ENCODE results near the gene TFIP11.

Gene TFIP11

DNA sequence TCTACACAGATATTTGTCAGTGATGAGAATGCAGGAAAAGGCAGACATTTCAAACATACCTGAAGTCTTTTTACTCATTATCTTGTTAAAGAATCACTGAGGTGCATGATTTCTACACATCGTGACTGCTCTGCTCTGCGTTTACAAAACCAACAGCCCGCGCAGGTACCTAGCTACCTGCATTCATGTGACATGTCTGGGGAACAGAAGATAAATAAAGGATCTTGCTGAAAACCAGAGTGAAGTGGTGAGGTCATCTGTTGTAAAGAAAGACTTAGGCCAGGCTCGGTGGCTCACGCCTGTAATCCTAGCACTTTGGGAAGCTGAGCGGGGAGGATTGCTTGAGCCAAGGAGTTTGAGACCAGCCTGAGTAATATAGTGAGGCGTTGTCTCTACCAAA, 67.5 kb downstream of the TFIP11 start:
- TF ChIP-seq, protein P1, sequence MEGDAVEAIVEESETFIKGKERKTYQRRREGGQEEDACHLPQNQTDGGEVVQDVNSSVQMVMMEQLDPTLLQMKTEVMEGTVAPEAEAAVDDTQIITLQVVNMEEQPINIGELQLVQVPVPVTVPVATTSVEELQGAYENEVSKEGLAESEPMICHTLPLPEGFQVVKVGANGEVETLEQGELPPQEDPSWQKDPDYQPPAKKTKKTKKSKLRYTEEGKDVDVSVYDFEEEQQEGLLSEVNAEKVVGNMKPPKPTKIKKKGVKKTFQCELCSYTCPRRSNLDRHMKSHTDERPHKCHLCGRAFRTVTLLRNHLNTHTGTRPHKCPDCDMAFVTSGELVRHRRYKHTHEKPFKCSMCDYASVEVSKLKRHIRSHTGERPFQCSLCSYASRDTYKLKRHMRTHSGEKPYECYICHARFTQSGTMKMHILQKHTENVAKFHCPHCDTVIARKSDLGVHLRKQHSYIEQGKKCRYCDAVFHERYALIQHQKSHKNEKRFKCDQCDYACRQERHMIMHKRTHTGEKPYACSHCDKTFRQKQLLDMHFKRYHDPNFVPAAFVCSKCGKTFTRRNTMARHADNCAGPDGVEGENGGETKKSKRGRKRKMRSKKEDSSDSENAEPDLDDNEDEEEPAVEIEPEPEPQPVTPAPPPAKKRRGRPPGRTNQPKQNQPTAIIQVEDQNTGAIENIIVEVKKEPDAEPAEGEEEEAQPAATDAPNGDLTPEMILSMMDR (IDR thresholded peaks at IDR 0.05) = no peak
- TF ChIP-seq ZFX (IDR thresholded peaks at IDR 0.05; ENCODE audit: borderline replicate concordance) = no peak
- no peak overlapping the region for H3K27ac ChIP-seq

- TF ChIP-seq ZFX (IDR thresholded peaks at IDR 0.05; ENCODE audit: borderline replicate concordance) = no peak
- TF ChIP-seq, protein P1 (IDR thresholded peaks at IDR 0.05) = no peak
- H3K27ac ChIP-seq = no peak overlapping the region
Measured at GRCh38 chr22:26443901-26444690, 68.2 kb downstream of the TFIP11 start.

- TF ChIP-seq, protein P1 (IDR thresholded peaks at IDR 0.05) = no peak
- H3K27ac ChIP-seq = no peak overlapping the region
Measured at GRCh38 chr22:26442086-26442756, 70.1 kb downstream of the TFIP11 start.

Data from 22Rv1 (cell line).